Activated CD4-positive, CD25-positive, alpha-beta regulatory T cell treated with anti-CD3 and anti-CD28 coated beads, Interleukin-2, amount 50 U/mL, for 72 hours (primary cell): ENCODE results near the gene SF3B6.
"Not testable (repeated sequence)": the region's sequence is repeated elsewhere in the genome, so short reads cannot be mapped to it uniquely, and the experiment has no call there.

ENCODE experiments used
- DNase-seq: peaks from one replicate; pipeline ENCODE4 v3.0.0; 2021

SF3B6 gene

GRCh38 chr2:24050041-24050979 is 25.8 kb downstream of the SF3B6 start:
- no peak for DNase-seq

- peak; percentile 39 for DNase-seq
Measured at GRCh38 chr2:24049485-24050021, 26.6 kb downstream of the SF3B6 start, which contains the start of gene FKBP1B. Gene FKBP1B (plus strand): TSS chr2:24049741. CDS start chr2:24049850, 109 bp downstream.

- DNase-seq: no peak
Measured at GRCh38 chr2:24048769-24049484, 27.2 kb downstream of the SF3B6 start.

- no peak for DNase-seq
Measured at GRCh38 chr2:24047703-24048033, 28.5 kb downstream of the SF3B6 start.

- DNase-seq: peak; percentile 84
Measured at GRCh38 chr2:24046930-24047702, 29.0 kb downstream of the SF3B6 start, which contains the start of gene WDCP. Gene WDCP (minus strand): TSS chr2:24047391. CDS start chr2:24039494, 7,897 bp downstream.

GRCh38 chr2:24046599-24046929 is 29.6 kb downstream of the SF3B6 start:
- DNase-seq: no peak

GRCh38 chr2:24045511-24046508 is 30.3 kb downstream of the SF3B6 start:
- no peak for DNase-seq

GRCh38 chr2:24043133-24043532 is 33.0 kb downstream of the SF3B6 start:
- DNase-seq: not testable (repeated sequence)

GRCh38 chr2:24040511-24040910 is 35.6 kb downstream of the SF3B6 start:
- DNase-seq: no peak

- DNase-seq: peak; percentile 6
Measured at GRCh38 chr2:24038786-24039499, 37.2 kb downstream of the SF3B6 start.

GRCh38 chr2:24026233-24026632 is 49.9 kb downstream of the SF3B6 start:
- no peak for DNase-seq

GRCh38 chr2:24024996-24025663 is 51.0 kb downstream of the SF3B6 start:
- DNase-seq: no peak

GRCh38 chr2:24024018-24024417 is 52.1 kb downstream of the SF3B6 start:
- no peak for DNase-seq

- DNase-seq: no peak
Measured at GRCh38 chr2:24022975-24023575, 53.1 kb downstream of the SF3B6 start.

- DNase-seq: no peak
Measured at GRCh38 chr2:24022324-24022974, 53.7 kb downstream of the SF3B6 start.

GRCh38 chr2:24021122-24021998 is 54.8 kb downstream of the SF3B6 start:
- no peak for DNase-seq

- no peak for DNase-seq
Measured at GRCh38 chr2:24020244-24020643, 55.9 kb downstream of the SF3B6 start.

GRCh38 chr2:24019729-24020128 is 56.4 kb downstream of the SF3B6 start:
- no peak for DNase-seq
